T-helper 2 cell (primary cell): ENCODE results near the gene PNPLA7.

Source experiments
- DNase-seq, 5 experiments: peaks; one replicate each; pipeline versions ENCODE4 v3.0.0 to v3.0.0-alpha.2; 2012 to 2022

PNPLA7 gene

GRCh38 chr9:137494104-137494544 lies 56.1 kb downstream of the PNPLA7 start:
- DNase-seq = no peak

GRCh38 chr9:137493364-137494103 lies 56.7 kb downstream of the PNPLA7 start:
- DNase-seq = no peak

GRCh38 chr9:137492464-137493363 lies 57.5 kb downstream of the PNPLA7 start:
- DNase-seq = peak in 1 of 5 experiments; percentile 14

GRCh38 chr9:137491735-137492432 lies 58.3 kb downstream of the PNPLA7 start:
- no peak for DNase-seq

- no peak for DNase-seq
Observed at GRCh38 chr9:137490532-137491186, 59.5 kb downstream of the PNPLA7 start.

- no peak for DNase-seq
Observed at GRCh38 chr9:137488906-137489305, 61.3 kb downstream of the PNPLA7 start.

- DNase-seq = no peak
Observed at GRCh38 chr9:137488327-137488653, 61.9 kb downstream of the PNPLA7 start.

GRCh38 chr9:137487454-137488326 lies 62.5 kb downstream of the PNPLA7 start:
- DNase-seq = no peak

- no peak for DNase-seq
Observed at GRCh38 chr9:137486545-137487453, 63.4 kb downstream of the PNPLA7 start.

- DNase-seq = no peak
Observed at GRCh38 chr9:137486141-137486490, 64.1 kb downstream of the PNPLA7 start.

GRCh38 chr9:137485343-137486140 lies 64.7 kb downstream of the PNPLA7 start:
- no peak for DNase-seq

- no peak for DNase-seq
Observed at GRCh38 chr9:137484551-137485315, 65.5 kb downstream of the PNPLA7 start.

GRCh38 chr9:137482094-137482781 lies 68.0 kb downstream of the PNPLA7 start:
- peak in 1 of 5 experiments; percentile 15 for DNase-seq

- no peak for DNase-seq
Observed at GRCh38 chr9:137480686-137481683, 69.2 kb downstream of the PNPLA7 start.

GRCh38 chr9:137479892-137480685 lies 70.1 kb downstream of the PNPLA7 start:
- no peak for DNase-seq
